GM12878 (cell line): ENCODE data around the gene CNIH2. TPM values are rescaled to one million over a fixed set of nuclear protein-coding genes. Genes with fewer than 3 reads are reported as not detected.

Experiments
- ATAC-seq: fragments of 200-7000 bp; cut with Tn5 transposase; 3 replicates; pipeline ENCODE4 v1.9.1; 2020; ENCODE audit warnings: mild to moderate bottlenecking, moderate library complexity
- BruUV-seq: library from RNA; stranded (reverse); fragments of 400-500 nt; replicated peaks from 2 replicates; lab custom pipeline; 2021; lab: Mats Ljungman, UMichigan
- CTCF ChIA-PET: fragments of 300-600 bp; sonication (Branson Sonifier 250); formaldehyde crosslinking; extraction: SDS; loops from one replicate; lab custom pipeline; 2021; ENCODE audit warnings: inconsistent platforms; lab: Yijun Ruan, JAX
- POLR2A ChIA-PET: fragments of 350-600 bp; formaldehyde crosslinking; extraction: SDS; loops from one replicate; lab custom pipeline; 2021; ENCODE audit warnings: inconsistent platforms; lab: Charles Lee
- RAD21 ChIA-PET: fragments of 300-600 bp; sonication (Branson Sonifier 250); formaldehyde crosslinking; loops from one replicate; lab custom pipeline; 2023; ENCODE audit warnings: antibody characterized with exemption; ENCODE audit not compliant: unreplicated experiment; lab: Charles Lee
- SMC1A ChIA-PET: fragments of 300-600 bp; sonication (Branson Sonifier 250); formaldehyde crosslinking; loops from one replicate; lab custom pipeline; 2023; ENCODE audit not compliant: unreplicated experiment, uncharacterized antibody; lab: Charles Lee
- DNase-seq: peaks from one replicate; pipeline ENCODE4 v3.0.0-alpha.2; 2011; ENCODE audit warnings: low read depth, low spot score
- FAIRE-seq: peaks from 3 replicates; lab custom pipeline; 2011; peaks lifted over from hg19 to GRCh38; lab: Jason Lieb, UNC
- H2AFZ ChIP-seq: 2 replicates; pipeline ENCODE4 v1.6.0; 2011; ENCODE audit warnings: low read depth, low read length, control low read depth; ENCODE audit not compliant: control insufficient read depth
- H3K27ac ChIP-seq: 2 replicates; pipeline ENCODE4 v1.5.1; 2011; ENCODE audit warnings: control low read depth; ENCODE audit not compliant: control insufficient read depth, insufficient read depth
- H3K27me3 ChIP-seq, 2 experiments: replicated peaks in 1 of 2; 2 replicates each; pipeline versions ENCODE4 v1.6.0 to v1.6.1; 2011; ENCODE audit warnings: low read length in 1 of 2; ENCODE audit not compliant: control insufficient read depth in 2 of 2, insufficient read depth in 2 of 2
- H3K36me3 ChIP-seq, 2 experiments: 2 replicates each; pipeline ENCODE4 v1.5.1; 2011; ENCODE audit warnings: low read length in 1 of 2; ENCODE audit not compliant: control insufficient read depth in 2 of 2, insufficient read depth in 2 of 2
- H3K4me1 ChIP-seq: 2 replicates; pipeline ENCODE4 v1.6.1; 2011; ENCODE audit warnings: mild to moderate bottlenecking, low read length, moderate library complexity, mixed read lengths; ENCODE audit not compliant: control insufficient read depth, insufficient read depth
- H3K4me2 ChIP-seq: 2 replicates; pipeline ENCODE4 v1.6.0; 2011; ENCODE audit warnings: control low read depth; ENCODE audit not compliant: control insufficient read depth, insufficient read depth
- H3K4me3 ChIP-seq: fragments of 200-600 bp; sonication (generic); 2 replicates; pipeline ENCODE4 v1.5.1; 2016
- H3K79me2 ChIP-seq: 2 replicates; pipeline ENCODE4 v1.6.0; 2011; ENCODE audit warnings: low read length; ENCODE audit not compliant: control insufficient read depth, insufficient read depth
- H3K9ac ChIP-seq: 2 replicates; pipeline ENCODE4 v1.8.0; 2011; ENCODE audit warnings: low read length, control low read depth, mixed read lengths; ENCODE audit not compliant: control insufficient read depth, insufficient read depth
- H3K9me3 ChIP-seq: replicated peaks from 3 replicates; pipeline ENCODE4 v1.5.1; 2011; ENCODE audit warnings: mild to moderate bottlenecking, low read length; ENCODE audit not compliant: control insufficient read depth, insufficient read depth
- H4K20me1 ChIP-seq: 2 replicates; pipeline ENCODE4 v1.6.0; 2011; ENCODE audit not compliant: control insufficient read depth, insufficient read depth
- BRCA1 ChIP-seq: IDR thresholded peaks from 2 replicates; pipeline ENCODE4 v1.6.1; 2011; ENCODE audit warnings: low read depth, low read length, improper control_type of control experiment
- CBFB ChIP-seq: IDR thresholded peaks from 2 replicates; pipeline ENCODE4 v1.6.1; 2016; ENCODE audit warnings: antibody characterized with exemption, low read depth
- EGR1 ChIP-seq, 2 experiments: IDR thresholded peaks; 1 replicate in 1 of 2; 2 replicates in 1 of 2; pipeline ENCODE4 v1.6.1; 2011 to 2012; ENCODE audit warnings: low read depth in 2 of 2, low read length in 2 of 2, borderline replicate concordance in 1 of 2, mild to moderate bottlenecking in 1 of 2, moderate library complexity in 1 of 2
- IRF4 ChIP-seq: IDR thresholded peaks from 2 replicates; pipeline ENCODE4 v1.6.1; 2011; ENCODE audit warnings: low read depth, low read length
- LARP7 ChIP-seq: fragments of 450-650 bp; IDR thresholded peaks from 2 replicates; pipeline ENCODE4 v1.6.1; 2017; ENCODE audit warnings: mild to moderate bottlenecking
- MEF2B ChIP-seq: fragments of 450-650 bp; IDR thresholded peaks from 2 replicates; pipeline ENCODE4 v1.6.1; 2018; ENCODE audit warnings: mild to moderate bottlenecking, moderate library complexity; ENCODE audit not compliant: partially characterized antibody, poor library complexity, severe bottlenecking
- PBX3 ChIP-seq: IDR thresholded peaks from 2 replicates; pipeline ENCODE4 v1.6.1; 2011; ENCODE audit warnings: mild to moderate bottlenecking, low read depth, low read length, moderate library complexity; ENCODE audit not compliant: insufficient replicate concordance
- RFX5 ChIP-seq: IDR thresholded peaks from 2 replicates; pipeline ENCODE4 v1.6.1; 2011; ENCODE audit warnings: low read depth, low read length, improper control_type of control experiment
- SREBF2 ChIP-seq: IDR thresholded peaks from 2 replicates; pipeline ENCODE4 v1.6.1; 2012; ENCODE audit warnings: mild to moderate bottlenecking, low read length
- STAT3 ChIP-seq: IDR thresholded peaks from 2 replicates; pipeline ENCODE4 v1.6.1; 2011; ENCODE audit warnings: low read depth, low read length, improper control_type of control experiment
- TCF7 ChIP-seq: IDR thresholded peaks from 2 replicates; pipeline ENCODE4 v1.6.1; 2014; ENCODE audit warnings: antibody characterized with exemption, borderline replicate concordance
- YY1 ChIP-seq: IDR thresholded peaks from 2 replicates; pipeline ENCODE4 v1.6.1; 2011; ENCODE audit warnings: low read depth, mild to moderate bottlenecking, low read length
- ZZZ3 ChIP-seq: IDR thresholded peaks from 2 replicates; pipeline ENCODE4 v1.6.1; 2011; ENCODE audit warnings: low read depth; ENCODE audit not compliant: control insufficient read depth, insufficient read length
- WGBS: methylation state at CpG from one replicate; pipeline ENCODE4 v1.1.6; 2016; ENCODE audit warnings: low lambda C conversion rate; ENCODE audit not compliant: insufficient replicate concordance, insufficient coverage; ENCODE audit errors: missing lambda C conversion rate; 5-methylcytosine and 5-hydroxymethylcytosine counted together
- in situ Hi-C: fragments of 300-500 bp; cut with MboI; formaldehyde crosslinking; loops from 9 replicates; pipeline ENCODE4 v1.14.3; 2018; ENCODE audit warnings: mixed read lengths
- intact Hi-C: fragments of 100-400 bp; cut with micrococcal nuclease; formaldehyde crosslinking; loops from one replicate; pipeline ENCODE4 v1.14.2; 2022; ENCODE audit not compliant: unreplicated experiment
- polyA plus RNA-seq, 11 experiments: library from polyadenylated mRNA; depleted of rRNA in 4 of 11; unstranded in 6 of 11; stranded (reverse) in 5 of 11; fragments of >200 nt; fragmentation: Nextera tagmentation in 4 of 11; fragmentation: Illumina TruSeq in 1 of 11; extraction: Ambion mirVana in 4 of 11; extraction: Trizol in 1 of 11; gene quantifications; 1 replicate in 1 of 11; 2 replicates in 10 of 11; pipeline versions ENCODE4 v1.2.1 to v1.2.3, GENCODE V29; 2011 to 2016; ENCODE audit warnings: inconsistent platforms in 2 of 11, missing spikeins in 2 of 11, low read depth in 1 of 11
- total RNA-seq, 4 experiments: library from RNA; depleted of rRNA in 3 of 4; stranded (reverse); fragments of >200 nt in 3 of 4; fragmentation: Illumina TruSeq in 1 of 4; extraction: Trizol in 1 of 4; gene quantifications; 2 replicates each; pipeline versions ENCODE4 v1.2.1 to v1.2.3, GENCODE V29; 2013 to 2021

The CNIH2 gene
- total and polyA plus RNA-seq, 10 of the 15 experiments (the other 5 are each of a cell fraction or from before 2014, with no cell fraction given): 0.07 to 1.3 (median 0.68) TPM; not detected in 2

- DNase-seq (no peak), ATAC-seq (no peak), FAIRE-seq (no peak)
- ChIA-PET RAD21 (no interaction called here), POLR2A (no interaction called here), SMC1A (no interaction called here), CTCF (no interaction called here)
- Histone ChIP-seq H3K36me3 (peaks cover 11 to 33% of the 10 kb centered on the region in 2 experiments), H3K27ac (no peak overlapping the region), H3K4me3 (no peak overlapping the region), H3K9me3 (no peaks in the 10 kb centered on the region), H3K9ac (no peak overlapping the region), H3K27me3 (no peaks in the 10 kb centered on the region), H3K4me1 (peaks cover 10% of the 10 kb centered on the region), H3K4me2 (no peak overlapping the region), H4K20me1 (no peaks in the 10 kb centered on the region), H3K79me2 (peaks cover 10% of the 10 kb centered on the region), H2AFZ (no peak overlapping the region)
- 88% methylated on average over 10 of the region's 10 CpGs for WGBS
- BruUV-seq: no TSS peak
- intact Hi-C loops (no loop called here), in situ Hi-C loops (no loop called here)
- TF ChIP-seq TCF7: no peak
- no peak for TF ChIP-seq SREBF2
- TF ChIP-seq BRCA1: no peak
- TF ChIP-seq IRF4: no peak
- no peak for TF ChIP-seq LARP7
- TF ChIP-seq RFX5: no peak
- TF ChIP-seq PBX3: no peak
- TF ChIP-seq CBFB: no peak
- TF ChIP-seq EGR1 (IDR thresholded peaks at IDR 0.05; ENCODE audit: borderline replicate concordance in 1 of 2, low read depth in 2 of 2, low read length in 2 of 2): no peak
- no peak for TF ChIP-seq YY1
- TF ChIP-seq ZZZ3: no peak
- no peak for TF ChIP-seq STAT3
- no peak for TF ChIP-seq MEF2B
Observed at GRCh38 chr11:66263785-66264184, 14.2 kb upstream of the CNIH2 start.
